H9 (cell line): Measurements from ENCODE around the gene POLR2J. TPM values are rescaled to one million over a fixed set of nuclear protein-coding genes. Genes with fewer than 3 reads are reported as not detected.
"Not testable (repeated sequence)": the region's sequence is repeated elsewhere in the genome, so short reads cannot be mapped to it uniquely, and the experiment has no call there.

Experiments used
- DNase-seq: peaks from one replicate; pipeline ENCODE4 v3.0.0-alpha.2; 2017
- H2AFZ ChIP-seq: one replicate; pipeline ENCODE4 v1.6.1; 2013; ENCODE audit warnings: mild to moderate bottlenecking, low read length, control low read depth, moderate library complexity
- H2AK5ac ChIP-seq: 2 replicates; pipeline ENCODE4 v1.6.1; 2013; ENCODE audit warnings: low read length, control low read depth, mixed read lengths; ENCODE audit not compliant: insufficient read length
- H2BK120ac ChIP-seq: one replicate; pipeline ENCODE4 v1.6.1; 2013; ENCODE audit warnings: low read depth, mild to moderate bottlenecking, low read length, control low read depth, inconsistent platforms; ENCODE audit not compliant: poor library complexity, severe bottlenecking
- H2BK12ac ChIP-seq: 2 replicates; pipeline ENCODE4 v1.6.1; 2013; ENCODE audit warnings: low read length, control low read depth, mixed read lengths, low read depth; ENCODE audit not compliant: insufficient read length
- H2BK15ac ChIP-seq: 2 replicates; pipeline ENCODE4 v1.6.1; 2013; ENCODE audit warnings: low read depth, low read length, control low read depth
- H2BK20ac ChIP-seq: one replicate; pipeline ENCODE4 v1.6.1; 2013; ENCODE audit warnings: low read depth, mild to moderate bottlenecking, low read length, control low read depth, inconsistent platforms; ENCODE audit not compliant: poor library complexity, severe bottlenecking
- H2BK5ac ChIP-seq: 2 replicates; pipeline ENCODE4 v1.6.1; 2013; ENCODE audit warnings: low read length, control low read depth, mixed read lengths; ENCODE audit not compliant: insufficient read length
- H3K14ac ChIP-seq: 2 replicates; pipeline ENCODE4 v1.6.1; 2013; ENCODE audit warnings: low read length, control low read depth; ENCODE audit not compliant: insufficient read depth
- H3K18ac ChIP-seq: 2 replicates; pipeline ENCODE4 v1.6.1; 2013; ENCODE audit warnings: low read depth, mild to moderate bottlenecking, mixed read lengths, low read length, control low read depth; ENCODE audit not compliant: insufficient read length
- H3K23ac ChIP-seq: 2 replicates; pipeline ENCODE4 v1.6.1; 2013; ENCODE audit warnings: low read length, control low read depth, mixed read lengths, low read depth; ENCODE audit not compliant: insufficient read length
- H3K23me2 ChIP-seq: 2 replicates; pipeline ENCODE4 v1.6.1; 2013; ENCODE audit warnings: low read depth, mild to moderate bottlenecking, mixed read lengths, low read length, control low read depth; ENCODE audit not compliant: insufficient read length, poor library complexity, severe bottlenecking
- H3K27ac ChIP-seq: 2 replicates; pipeline ENCODE4 v1.5.1; 2013; ENCODE audit warnings: low read length, control low read depth, mixed read lengths, low read depth; ENCODE audit not compliant: insufficient read length
- H3K27me3 ChIP-seq: 2 replicates; pipeline ENCODE4 v1.6.1; 2013; ENCODE audit warnings: low read length, control low read depth, inconsistent platforms; ENCODE audit not compliant: insufficient read depth
- H3K4ac ChIP-seq: 2 replicates; pipeline ENCODE4 v1.6.1; 2013; ENCODE audit warnings: low read depth, mild to moderate bottlenecking, control low read depth, inconsistent platforms, low read length, moderate library complexity
- H3K4me1 ChIP-seq: 2 replicates; pipeline ENCODE4 v1.6.1; 2013; ENCODE audit warnings: low read length, control low read depth, inconsistent platforms; ENCODE audit not compliant: insufficient read depth
- H3K4me2 ChIP-seq: 2 replicates; pipeline ENCODE4 v1.6.1; 2013; ENCODE audit warnings: low read length, control low read depth, mixed read lengths; ENCODE audit not compliant: insufficient read length, insufficient read depth
- H3K56ac ChIP-seq: 2 replicates; pipeline ENCODE4 v1.6.1; 2013; ENCODE audit warnings: low read depth, mild to moderate bottlenecking, mixed read lengths, low read length, control low read depth; ENCODE audit not compliant: insufficient read length
- H3K79me1 ChIP-seq: 2 replicates; pipeline ENCODE4 v1.6.1; 2013; ENCODE audit warnings: low read depth, mild to moderate bottlenecking, moderate library complexity, low read length, control low read depth, inconsistent platforms; ENCODE audit not compliant: insufficient read depth, poor library complexity, severe bottlenecking
- H3K79me2 ChIP-seq: 2 replicates; pipeline ENCODE4 v1.6.1; 2013; ENCODE audit warnings: low read length, control low read depth, inconsistent platforms; ENCODE audit not compliant: insufficient read depth
- H3K9ac ChIP-seq: 2 replicates; pipeline ENCODE4 v1.6.1; 2013; ENCODE audit warnings: low read length, control low read depth, mixed read lengths; ENCODE audit not compliant: insufficient read length; ENCODE audit errors: extremely low read depth
- H3K9me3 ChIP-seq: one replicate; pipeline ENCODE4 v1.6.1; 2013; ENCODE audit warnings: low read depth, low read length, inconsistent platforms; ENCODE audit not compliant: control insufficient read depth
- H3T11ph ChIP-seq: one replicate; pipeline ENCODE4 v1.6.1; 2013; ENCODE audit warnings: mild to moderate bottlenecking, low read length, control low read depth, inconsistent platforms
- H4K20me1 ChIP-seq: one replicate; pipeline ENCODE4 v1.6.1; 2013; ENCODE audit not compliant: control insufficient read depth, insufficient read length, insufficient read depth
- H4K5ac ChIP-seq: 2 replicates; pipeline ENCODE4 v1.6.1; 2013; ENCODE audit warnings: low read depth, mild to moderate bottlenecking, mixed read lengths, low read length, control low read depth; ENCODE audit not compliant: insufficient read length
- H4K8ac ChIP-seq: replicated peaks from 2 replicates; pipeline ENCODE4 v1.6.1; 2013; ENCODE audit warnings: low read length, control low read depth, mixed read lengths, low read depth; ENCODE audit not compliant: insufficient read length
- H4K91ac ChIP-seq: 2 replicates; pipeline ENCODE4 v1.6.1; 2013; ENCODE audit warnings: low read depth, mild to moderate bottlenecking, moderate library complexity, mixed read lengths, low read length, control low read depth; ENCODE audit not compliant: insufficient read length
- H3K27ac Mint-ChIP-seq, 3 experiments: 2 replicates in 2 of 3; 3 replicates in 1 of 3; pipeline ENCODE4 v1.8.0; 2020 to 2021; ENCODE audit warnings: mixed read lengths in 3 of 3, mild to moderate bottlenecking in 1 of 3, moderate library complexity in 1 of 3
- H3K27me3 Mint-ChIP-seq: 2 replicates; pipeline ENCODE4 v1.8.0; 2021; ENCODE audit warnings: low read depth, mild to moderate bottlenecking, moderate library complexity, mixed read lengths
- H3K36me3 Mint-ChIP-seq, 3 experiments: 2 replicates in 2 of 3; 3 replicates in 1 of 3; pipeline ENCODE4 v1.8.0; 2020 to 2021; ENCODE audit warnings: low read depth in 3 of 3, mixed read lengths in 3 of 3; ENCODE audit not compliant: insufficient read depth in 1 of 3
- H3K4me1 Mint-ChIP-seq, 2 experiments: 2 replicates each; pipeline ENCODE4 v1.8.0; 2020; ENCODE audit warnings: mixed read lengths in 2 of 2
- H3K4me3 Mint-ChIP-seq, 2 experiments: 2 replicates in 1 of 2; 3 replicates in 1 of 2; pipeline ENCODE4 v1.8.0; 2020 to 2021; ENCODE audit warnings: mild to moderate bottlenecking in 2 of 2, mixed read lengths in 2 of 2, moderate library complexity in 1 of 2
- H3K9me3 Mint-ChIP-seq, 2 experiments: 2 replicates in 1 of 2; 3 replicates in 1 of 2; pipeline ENCODE4 v1.8.0; 2020; ENCODE audit warnings: mild to moderate bottlenecking in 2 of 2, mixed read lengths in 2 of 2, moderate library complexity in 1 of 2
- WGBS: extraction: QIAGEN DNeasy Blood & Tissue Kit; methylation state at CpG from one replicate; pipeline ENCODE4 v1.1.7; 2013; ENCODE audit warnings: missing lambda C conversion rate, low lambda C conversion rate, mixed read lengths; ENCODE audit not compliant: insufficient read length; ENCODE audit errors: extremely low coverage; 5-methylcytosine and 5-hydroxymethylcytosine counted together
- total RNA-seq: library from RNA; stranded (reverse); gene quantifications from 2 replicates; pipeline ENCODE4 v1.2.1, GENCODE V29; 2021

POLR2J gene
- total RNA-seq, 1 experiment from 2014 or later: 58.5 TPM

- H2AFZ ChIP-seq, H2BK15ac ChIP-seq, H3K27ac ChIP-seq, H3K27me3 ChIP-seq, H3K27me3 Mint-ChIP-seq, H3K14ac ChIP-seq, H3T11ph ChIP-seq, H3K4me3 Mint-ChIP-seq, H3K23ac ChIP-seq, H3K9me3 ChIP-seq, H2BK120ac ChIP-seq, H4K20me1 ChIP-seq, H3K79me1 ChIP-seq, H3K23me2 ChIP-seq, H3K4me1 Mint-ChIP-seq, H2AK5ac ChIP-seq, H3K56ac ChIP-seq, H2BK12ac ChIP-seq, H3K79me2 ChIP-seq, H4K5ac ChIP-seq, H4K8ac ChIP-seq, H2BK20ac ChIP-seq, H3K9ac ChIP-seq, H3K4me1 ChIP-seq, H3K18ac ChIP-seq, H3K9me3 Mint-ChIP-seq, DNase-seq, H4K91ac ChIP-seq, H3K4me2 ChIP-seq, H3K27ac Mint-ChIP-seq, H3K4ac ChIP-seq, H2BK5ac ChIP-seq, H3K36me3 Mint-ChIP-seq: not testable (repeated sequence)
- WGBS: no CpG with 5 or more reads among the region's 67 CpGs
Measured at GRCh38 chr7:102494473-102495149, 15.9 kb upstream of the POLR2J start.

- WGBS: no CpG with 5 or more reads among the region's 15 CpGs
- H3K56ac ChIP-seq, DNase-seq, H2BK15ac ChIP-seq, H3K23me2 ChIP-seq, H2BK20ac ChIP-seq, H3K4me2 ChIP-seq, H3K4me1 Mint-ChIP-seq, H3K4me3 Mint-ChIP-seq, H3K27me3 Mint-ChIP-seq, H3T11ph ChIP-seq, H4K5ac ChIP-seq, H3K14ac ChIP-seq, H4K91ac ChIP-seq, H3K4me1 ChIP-seq, H3K79me1 ChIP-seq, H3K4ac ChIP-seq, H3K27me3 ChIP-seq, H2BK5ac ChIP-seq, H3K27ac Mint-ChIP-seq, H2BK12ac ChIP-seq, H4K8ac ChIP-seq, H3K36me3 Mint-ChIP-seq, H2AK5ac ChIP-seq, H2BK120ac ChIP-seq, H3K18ac ChIP-seq, H3K79me2 ChIP-seq, H3K9ac ChIP-seq, H3K27ac ChIP-seq, H3K23ac ChIP-seq, H3K9me3 ChIP-seq, H4K20me1 ChIP-seq, H2AFZ ChIP-seq, H3K9me3 Mint-ChIP-seq: not testable (repeated sequence)
Measured at GRCh38 chr7:102494026-102494425, 15.3 kb upstream of the POLR2J start.
